Transverse colon (tissue), 4 donors: Measurements from ENCODE around the gene SART3. TPM values are rescaled to one million over a fixed set of nuclear protein-coding genes. Genes with fewer than 3 reads are reported as not detected.

ENCODE experiments used
- DNase-seq: peaks from one replicate; pipeline ENCODE4 v3.0.0-alpha.2; 2019
- H3K27ac ChIP-seq, 4 donors: fragments of 200-600 bp; sonication (generic); 2 replicates each; pipeline ENCODE4 v1.5.1; 2016 to 2018; ENCODE audit warnings: inconsistent platforms in 4 of 4
- H3K27me3 ChIP-seq: fragments of 200-600 bp; sonication (generic); 2 replicates; pipeline ENCODE4 v1.5.1; 2017; ENCODE audit warnings: inconsistent platforms
- H3K36me3 ChIP-seq, 4 donors: fragments of 200-600 bp; sonication (generic); 2 replicates each; pipeline ENCODE4 v1.5.1; 2017 to 2019; ENCODE audit warnings: inconsistent platforms in 4 of 4
- H3K4me1 ChIP-seq, 4 donors: fragments of 200-600 bp; sonication (generic); 2 replicates each; pipeline ENCODE4 v1.5.1; 2017 to 2020; ENCODE audit warnings: inconsistent platforms in 4 of 4
- H3K4me3 ChIP-seq, 4 donors: fragments of 200-600 bp; sonication (generic); 1 replicate in 1 of 4; 2 replicates in 3 of 4; pipeline versions ENCODE4 v1.5.1 to v1.6.1; 2017 to 2019; ENCODE audit warnings: inconsistent platforms in 4 of 4
- H3K9me3 ChIP-seq, 2 donors: fragments of 200-600 bp; sonication (generic); 2 replicates each; pipeline ENCODE4 v1.5.1; 2017 to 2019; ENCODE audit warnings: inconsistent platforms in 2 of 2
- CTCF ChIP-seq, 5 experiments: fragments of 200-600 bp in 3 of 5; fragments of 450-650 bp in 2 of 5; sonication (generic) in 3 of 5; IDR thresholded peaks; 1 replicate in 2 of 5; 2 replicates in 3 of 5; pipeline ENCODE4 v1.5.1; 2016 to 2017; ENCODE audit warnings: antibody characterized with exemption in 5 of 5, inconsistent platforms in 3 of 5, mild to moderate bottlenecking in 2 of 5, moderate library complexity in 1 of 5
- EP300 ChIP-seq: sonication (generic); formaldehyde crosslinking; IDR thresholded peaks from one replicate; pipeline ENCODE4 v1.6.1; 2017; ENCODE audit warnings: antibody characterized with exemption, low read depth
- POLR2A ChIP-seq: fragments of 450-650 bp; IDR thresholded peaks from one replicate; pipeline ENCODE4 v1.6.1; 2016; ENCODE audit warnings: antibody characterized with exemption, mild to moderate bottlenecking, moderate library complexity
- POLR2AphosphoS5 ChIP-seq, 3 donors: sonication (generic); formaldehyde crosslinking; IDR thresholded peaks; one replicate each; pipeline ENCODE4 v1.6.1; 2016; ENCODE audit warnings: antibody characterized with exemption in 3 of 3
- WGBS, 2 donors: methylation state at CpG; one replicate each; pipeline ENCODE4 v1.1.5; 2018; ENCODE audit warnings: low coverage in 1 of 2; 5-methylcytosine and 5-hydroxymethylcytosine counted together
- in situ Hi-C, 4 donors: fragments of 200-750 bp; cut with MboI; loops; one replicate each; pipeline versions ENCODE4 v1.15.0 to v1.15.1; 2017; ENCODE audit warnings: low sequenced_read_pairs in 3 of 4, low pct_ligation_motif_present in 1 of 4, low pct_unique_long_range_greater_than_20kb in 1 of 4
- intact Hi-C: fragments of 100-400 bp; cut with DNase I; formaldehyde crosslinking; loops from one replicate; pipeline ENCODE4 v1.15.1; 2023; ENCODE audit warnings: low total_unique reads
- total RNA-seq, 4 donors: library from RNA; depleted of rRNA; stranded (reverse); fragments of >200 nt; gene quantifications; one replicate each; pipeline ENCODE4 v1.1.0, GENCODE V29; 2016

Gene SART3
- total RNA-seq, 4 donors from 2014 or later = 25.3 to 177 (median 77.4) TPM

- H3K36me3 ChIP-seq = peaks cover 0 to 40% (median 20%) of the 10 kb centered on the region in 4 donors
- intact Hi-C loops = loop anchor here (5.0 to 10.0 kb wide), 3 partner anchors 54 to 1608 kb away; partner anchors contain the start of gene TMEM263
- peak; percentile 92 for DNase-seq
- peaks cover 17 to 67% (median 39%) of the 10 kb centered on the region in 4 donors for H3K4me1 ChIP-seq
- WGBS, 2 donors = 0 to 3% methylated on average over 4 to 14 of the region's 14 CpGs
- in situ Hi-C loops = loop anchor here in 3 of 4 donors (10.0 to 25.0 kb wide), 3 partner anchors 52 to 524 kb away; partner anchors contain the start of genes ALKBH2 (in 2 of the 3) and UNG (in 2 of the 3)
- H3K27ac ChIP-seq = peak overlapping the region; percentile 90 to 98 (median 96)
- TF ChIP-seq CTCF (IDR thresholded peaks at IDR 0.05) = peak; percentile 81 to 94 (median 86)
- peak; percentile 77 to 92 (median 90) for TF ChIP-seq POLR2AphosphoS5 (IDR thresholded peaks at IDR 0.05)
- TF ChIP-seq POLR2A = peak; percentile 81
- TF ChIP-seq EP300 = no peak
- H3K27me3 ChIP-seq = no peaks in the 10 kb centered on the region
- H3K9me3 ChIP-seq = no peaks in the 10 kb centered on the region
- peak overlapping the region; percentile 71 to 98 (median 96) for H3K4me3 ChIP-seq
Measured at GRCh38 chr12:108563136-108563803, 2.3 kb upstream of the SART3 start.

DNA sequence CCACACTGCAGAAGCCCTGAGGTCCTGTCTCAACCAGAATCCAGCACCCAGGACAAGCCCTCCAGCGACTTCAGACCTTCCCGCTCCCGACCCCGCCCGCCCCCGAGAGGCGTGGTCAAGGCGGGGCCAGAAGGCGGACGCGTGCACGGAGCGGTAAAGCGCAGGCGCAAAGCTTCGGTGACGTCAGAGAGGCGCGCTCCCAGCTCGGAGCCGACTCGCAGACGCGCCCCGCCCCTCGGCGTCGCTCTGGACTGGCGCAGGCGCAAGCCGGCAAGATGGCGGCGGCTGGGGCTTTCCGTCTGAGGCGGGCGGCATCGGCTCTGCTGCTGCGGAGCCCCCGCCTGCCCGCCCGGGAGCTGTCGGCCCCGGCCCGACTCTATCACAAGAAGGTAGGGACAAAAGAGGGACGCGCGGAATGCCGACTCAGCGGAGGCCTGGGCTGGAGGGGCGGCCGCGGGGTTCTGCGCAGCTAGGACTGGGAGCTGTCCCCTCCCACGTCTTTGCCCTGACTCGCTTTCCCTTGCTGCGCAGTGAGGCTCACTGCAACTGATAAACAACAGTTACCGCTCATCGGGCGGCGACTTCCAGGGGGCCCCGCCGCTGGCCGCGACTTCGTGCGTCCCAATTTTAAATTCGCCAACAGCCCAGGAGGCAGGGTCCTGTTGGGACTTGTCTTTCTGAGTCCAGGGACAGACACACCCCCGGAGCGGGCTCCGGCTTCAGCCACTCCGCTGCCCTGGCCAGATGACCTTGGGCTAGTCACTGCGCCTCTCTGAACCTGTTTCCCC is 1.6 kb upstream of the SART3 start, which contains the start of gene ISCU:
Gene ISCU (plus strand): TSS at position 249 of the 788 bp plus-strand sequence. CDS start 27 bp downstream, at position 276.
- in situ Hi-C loops = loop anchor here in 3 of 4 donors (10.0 to 25.0 kb wide), 3 partner anchors 52 to 525 kb away; partner anchors contain the start of genes ALKBH2 (in 2 of the 3) and UNG (in 2 of the 3)
- Histone ChIP-seq H3K27ac (peak within 1 kb of the TSS; percentile 90 to 98 (median 96)), H3K4me3 (peak within 1 kb of the TSS; percentile 71 to 98 (median 96)), H3K4me1 (peaks cover 19 to 67% (median 45%) of the 10 kb centered on the region in 4 donors), H3K9me3 (no peaks in the 10 kb centered on the region), H3K36me3 (peaks cover 0 to 36% (median 16%) of the 10 kb centered on the region in 4 donors), H3K27me3 (no peaks in the 10 kb centered on the region)
- WGBS, 2 donors = 1% methylated on average over 46 of the region's 72 CpGs; no CpG with 5 or more reads in 1 of the 2 donors
- intact Hi-C loops = loop anchor here (5.0 to 10.0 kb wide), 3 partner anchors 55 to 1608 kb away; partner anchors contain the start of gene TMEM263
- TF ChIP-seq CTCF (IDR thresholded peaks at IDR 0.05) = no peak
- peak; percentile 91 to 92 (median 92) for TF ChIP-seq POLR2AphosphoS5 (IDR thresholded peaks at IDR 0.05)
- TF ChIP-seq EP300 = no peak
- peak; percentile 96 for TF ChIP-seq POLR2A
- DNase-seq = peak; percentile 99

GRCh38 chr12:108561852-108562347 is 927 bp upstream of the SART3 start:
- WGBS, 2 donors = 0% methylated on average over 3 to 20 of the region's 20 CpGs
- intact Hi-C loops (loop anchor here (2.0 to 10.0 kb wide), 4 partner anchors 55 to 1607 kb away; partner anchors contain the start of genes TMEM263 and USP30), in situ Hi-C loops (loop anchor here in 3 of 4 donors (10.0 to 25.0 kb wide), 3 partner anchors 53 to 525 kb away; partner anchors contain the start of genes ALKBH2 (in 2 of the 3) and UNG (in 2 of the 3))
- H3K27me3 ChIP-seq = no peaks in the 10 kb centered on the region
- DNase-seq = no peak
- peaks cover 19 to 65% (median 47%) of the 10 kb centered on the region in 4 donors for H3K4me1 ChIP-seq
- peak overlapping the region; percentile 19 to 97 (median 82) for H3K4me3 ChIP-seq
- H3K27ac ChIP-seq = peak overlapping the region; percentile 90 to 98 (median 96)
- no peaks in the 10 kb centered on the region for H3K9me3 ChIP-seq
- TF ChIP-seq POLR2A (no peak), POLR2AphosphoS5 (IDR thresholded peaks at IDR 0.05) (no peak), EP300 (no peak), CTCF (IDR thresholded peaks at IDR 0.05) (no peak)
- peaks cover 0 to 29% (median 13%) of the 10 kb centered on the region in 4 donors for H3K36me3 ChIP-seq
